A172 (cell line): ENCODE results near the gene ANXA1. TPM values are rescaled to one million over a fixed set of nuclear protein-coding genes. Genes with fewer than 3 reads are reported as not detected.

Source experiments
- DNase-seq: peaks from one replicate; pipeline ENCODE4 v3.0.0-alpha.2; 2015; ENCODE audit warnings: low spot score
- total RNA-seq: library from RNA; depleted of rRNA; stranded (reverse); fragments of >200 nt; shearing (Covaris generic); gene quantifications from 2 replicates; pipeline ENCODE4 v1.2.3, GENCODE V29; 2014; rRNA removed

Gene ANXA1
- total RNA-seq = 920 and 1,111 TPM in 2 replicates

GRCh38 chr9:73151653-73152542 is at the start of gene ANXA1:
ANXA1 (plus strand) TSS chr9:73151865; CDS start chr9:73158536, 6,671 bp downstream.
- DNase-seq = peak; percentile 84

- no peak for DNase-seq
Measured at GRCh38 chr9:73104342-73104741, 47.3 kb upstream of the ANXA1 start.

GRCh38 chr9:73104921-73105320 is 46.7 kb upstream of the ANXA1 start:
- no peak for DNase-seq

GRCh38 chr9:73107489-73108069 is 44.1 kb upstream of the ANXA1 start:
- DNase-seq = peak; percentile 67

GRCh38 chr9:73114058-73114457 is 37.6 kb upstream of the ANXA1 start:
- DNase-seq = no peak

- DNase-seq = no peak
Measured at GRCh38 chr9:73114958-73115357, 36.7 kb upstream of the ANXA1 start.

GRCh38 chr9:73116031-73116430 is 35.6 kb upstream of the ANXA1 start:
- DNase-seq = peak; percentile 74

GRCh38 chr9:73116880-73117279 is 34.8 kb upstream of the ANXA1 start:
- no peak for DNase-seq

- DNase-seq = peak; percentile 44
Measured at GRCh38 chr9:73118286-73118685, 33.4 kb upstream of the ANXA1 start.

GRCh38 chr9:73118898-73119554 is 32.6 kb upstream of the ANXA1 start:
- peak; percentile 87 for DNase-seq

- no peak for DNase-seq
Measured at GRCh38 chr9:73121375-73121935, 30.2 kb upstream of the ANXA1 start.

- no peak for DNase-seq
Measured at GRCh38 chr9:73125651-73126050, 26.0 kb upstream of the ANXA1 start.

GRCh38 chr9:73129941-73130685 is 21.6 kb upstream of the ANXA1 start:
- DNase-seq = no peak

GRCh38 chr9:73131461-73131860 is 20.2 kb upstream of the ANXA1 start:
- no peak for DNase-seq

- peak; percentile 76 for DNase-seq
Measured at GRCh38 chr9:73132034-73132776, 19.5 kb upstream of the ANXA1 start.

GRCh38 chr9:73133022-73133651 is 18.5 kb upstream of the ANXA1 start:
- no peak for DNase-seq

- no peak for DNase-seq
Measured at GRCh38 chr9:73133921-73134407, 17.7 kb upstream of the ANXA1 start.

GRCh38 chr9:73135394-73135793 is 16.3 kb upstream of the ANXA1 start:
- no peak for DNase-seq

GRCh38 chr9:73137286-73137899 is 14.3 kb upstream of the ANXA1 start:
- no peak for DNase-seq

GRCh38 chr9:73137914-73138313 is 13.8 kb upstream of the ANXA1 start:
- no peak for DNase-seq
